Lower lobe of right lung (tissue), 2 donors: ENCODE data around the gene ZNF558. TPM values are rescaled to one million over a fixed set of nuclear protein-coding genes. Genes with fewer than 3 reads are reported as not detected.
"Not testable (repeated sequence)": the region's sequence is repeated elsewhere in the genome, so short reads cannot be mapped to it uniquely, and the experiment has no call there.

ENCODE experiments used
- ATAC-seq, 2 donors: fragments of 200-7000 bp; cut with Tn5 transposase; one replicate each; pipeline ENCODE4 v1.9.1; 2020 to 2022; ENCODE audit warnings: mild to moderate bottlenecking in 2 of 2, moderate library complexity in 2 of 2
- DNase-seq: peaks from one replicate; pipeline ENCODE4 v3.0.0-alpha.2; 2020
- H3K27ac ChIP-seq: fragments of 200-600 bp; one replicate; pipeline ENCODE4 v1.8.0; 2022
- H3K27me3 ChIP-seq: fragments of 200-600 bp; one replicate; pipeline ENCODE4 v1.8.0; 2022; ENCODE audit warnings: low read depth
- H3K36me3 ChIP-seq: fragments of 200-600 bp; one replicate; pipeline ENCODE4 v1.8.0; 2022; ENCODE audit warnings: mild to moderate bottlenecking
- H3K4me1 ChIP-seq: fragments of 200-600 bp; one replicate; pipeline ENCODE4 v1.8.0; 2022
- H3K4me3 ChIP-seq: fragments of 200-600 bp; one replicate; pipeline ENCODE4 v1.8.0; 2022; ENCODE audit warnings: mild to moderate bottlenecking
- H3K9me3 ChIP-seq: fragments of 200-600 bp; one replicate; pipeline ENCODE4 v1.8.0; 2022
- CTCF ChIP-seq: fragments of 200-600 bp; IDR thresholded peaks from one replicate; pipeline ENCODE4 v1.8.0; 2022; ENCODE audit warnings: antibody characterized with exemption, mild to moderate bottlenecking
- intact Hi-C: fragments of 100-400 bp; cut with DNase I; formaldehyde crosslinking; loops from one replicate; pipeline ENCODE4 v1.11.0; 2022
- total RNA-seq: library from RNA; stranded (reverse); fragmentation: NEBNext Ultra II Directional; extraction: Animal tissue kit (Norgen Biotek cat#: 25700); gene quantifications from one replicate; pipeline ENCODE4 v1.2.1, GENCODE V29; 2021
- donor health status: DM: no; HTN: yes; CAD: no; lungs with severe emphysema.

The ZNF558 gene
- total RNA-seq, 1 donor from 2014 or later = 23.1 TPM

- DNase-seq (no peak), ATAC-seq (no peak)
- Histone ChIP-seq H3K9me3 (peaks cover 24% of the 10 kb centered on the region), H3K27ac (no peak overlapping the region), H3K4me1 (no peaks in the 10 kb centered on the region), H3K4me3 (no peak overlapping the region), H3K27me3 (no peaks in the 10 kb centered on the region), H3K36me3 (no peaks in the 10 kb centered on the region)
- intact Hi-C loops = no loop called here
- TF ChIP-seq CTCF = no peak
These were observed 37.3 kb downstream of the ZNF558 start for GRCh38 chr19:8794823-8795222.

- H3K4me3 ChIP-seq, ATAC-seq, intact Hi-C loops, H3K36me3 ChIP-seq, DNase-seq, H3K27ac ChIP-seq, H3K9me3 ChIP-seq, H3K27me3 ChIP-seq, H3K4me1 ChIP-seq: not testable (repeated sequence)
These were observed 58.5 kb downstream of the ZNF558 start for GRCh38 chr19:8773587-8773986.

- intact Hi-C loops, ATAC-seq: not testable (repeated sequence)
These were observed 62.8 kb downstream of the ZNF558 start for GRCh38 chr19:8769265-8769664.

GRCh38 chr19:8767257-8767656 is 64.8 kb downstream of the ZNF558 start:
- H3K9me3 ChIP-seq, ATAC-seq, H3K36me3 ChIP-seq, H3K27ac ChIP-seq, DNase-seq, H3K4me1 ChIP-seq, H3K4me3 ChIP-seq, intact Hi-C loops, H3K27me3 ChIP-seq: not testable (repeated sequence)

More at GRCh38 chr19:8769265-8769664, 62.8 kb downstream of the ZNF558 start:
- H3K27ac ChIP-seq, H3K4me1 ChIP-seq, H3K9me3 ChIP-seq, H3K36me3 ChIP-seq, H3K27me3 ChIP-seq, H3K4me3 ChIP-seq, DNase-seq: not testable (repeated sequence)

Other genes starting within 250 kb of the ZNF558 start
- 22.4 TPM for gene ADAMTS10, start 221.6 kb downstream of the ZNF558 start, total RNA-seq
- not detected for gene NFILZ, start 201.7 kb downstream of the ZNF558 start, total RNA-seq
- not detected for gene ACTL9, start 133.5 kb downstream of the ZNF558 start, total RNA-seq
- not detected for gene OR2Z1, start 110.7 kb downstream of the ZNF558 start, total RNA-seq
- not detected for gene MBD3L1, start 73 bp upstream of the ZNF558 start, total RNA-seq
- gene MUC16, start 178.1 kb upstream of the ZNF558 start, total RNA-seq = 2.2 TPM